CMK (cell line): ENCODE results near the gene WNT7A.

Experiments
- DNase-seq: peaks from one replicate; pipeline ENCODE4 v3.0.0-alpha.2; 2010; ENCODE audit warnings: low read depth

Gene WNT7A

DNA sequence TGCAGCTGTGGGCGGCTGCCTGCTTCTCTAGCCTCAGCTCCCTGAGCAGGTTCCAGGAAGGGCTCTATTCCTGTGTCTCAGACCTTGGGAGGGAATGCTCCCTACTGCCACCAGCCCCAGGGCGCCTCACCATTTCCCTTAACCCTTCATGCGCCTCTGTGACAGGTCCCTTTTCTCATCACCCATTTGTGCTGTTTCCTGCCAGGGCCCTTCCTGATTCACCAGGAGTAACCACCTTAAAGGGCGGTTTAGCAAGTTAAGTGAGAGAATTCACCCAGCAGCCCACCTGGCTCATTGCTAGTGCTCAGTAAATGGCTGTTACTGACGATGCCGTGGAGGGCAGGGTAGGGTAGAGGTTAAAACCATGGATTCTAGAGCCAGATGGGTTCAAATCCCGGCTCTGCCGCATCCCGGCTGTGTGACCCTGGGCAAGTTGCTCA is 87.8 kb downstream of the WNT7A start:
- no peak for DNase-seq

DNA sequence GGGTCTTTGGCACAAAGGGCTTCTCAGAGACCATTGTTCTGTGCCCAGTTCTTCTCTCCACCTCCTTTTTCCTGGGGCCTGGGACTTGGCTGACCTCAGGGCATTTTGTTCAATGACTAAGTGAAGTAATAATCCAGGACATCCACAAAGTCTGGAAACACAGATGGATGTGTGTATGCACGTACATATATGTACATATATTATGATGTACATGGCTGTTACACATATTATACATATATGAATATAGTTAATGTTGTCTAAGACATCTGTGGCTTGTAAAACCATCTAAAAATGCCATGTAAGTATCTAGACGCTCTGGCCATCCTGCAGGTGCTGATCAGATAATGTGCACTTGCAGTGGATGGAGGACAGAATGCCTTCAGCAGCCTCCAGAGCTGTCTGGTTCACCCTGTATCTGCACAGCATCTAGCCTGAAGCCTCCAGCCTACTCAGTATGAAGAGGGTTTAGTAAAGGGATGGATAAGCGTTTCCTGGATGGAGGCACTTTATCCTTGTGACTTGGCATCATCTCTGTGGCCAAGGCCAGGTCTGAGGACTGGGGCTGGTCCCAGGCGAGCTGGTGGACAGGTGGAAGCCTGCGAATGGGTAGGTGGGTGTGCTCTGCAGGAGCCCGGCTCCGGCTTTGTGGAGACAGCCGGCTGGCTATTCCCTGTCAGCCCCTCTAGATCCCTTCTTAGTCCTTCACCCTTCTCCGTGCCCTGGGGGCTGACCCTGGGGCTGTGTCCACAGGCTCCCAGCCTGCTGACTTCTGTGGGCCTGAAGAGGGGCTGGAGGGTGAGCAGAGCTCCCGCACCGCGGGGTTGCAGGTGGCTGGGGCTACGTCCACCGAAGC is 88.4 kb downstream of the WNT7A start:
- no peak for DNase-seq

DNA sequence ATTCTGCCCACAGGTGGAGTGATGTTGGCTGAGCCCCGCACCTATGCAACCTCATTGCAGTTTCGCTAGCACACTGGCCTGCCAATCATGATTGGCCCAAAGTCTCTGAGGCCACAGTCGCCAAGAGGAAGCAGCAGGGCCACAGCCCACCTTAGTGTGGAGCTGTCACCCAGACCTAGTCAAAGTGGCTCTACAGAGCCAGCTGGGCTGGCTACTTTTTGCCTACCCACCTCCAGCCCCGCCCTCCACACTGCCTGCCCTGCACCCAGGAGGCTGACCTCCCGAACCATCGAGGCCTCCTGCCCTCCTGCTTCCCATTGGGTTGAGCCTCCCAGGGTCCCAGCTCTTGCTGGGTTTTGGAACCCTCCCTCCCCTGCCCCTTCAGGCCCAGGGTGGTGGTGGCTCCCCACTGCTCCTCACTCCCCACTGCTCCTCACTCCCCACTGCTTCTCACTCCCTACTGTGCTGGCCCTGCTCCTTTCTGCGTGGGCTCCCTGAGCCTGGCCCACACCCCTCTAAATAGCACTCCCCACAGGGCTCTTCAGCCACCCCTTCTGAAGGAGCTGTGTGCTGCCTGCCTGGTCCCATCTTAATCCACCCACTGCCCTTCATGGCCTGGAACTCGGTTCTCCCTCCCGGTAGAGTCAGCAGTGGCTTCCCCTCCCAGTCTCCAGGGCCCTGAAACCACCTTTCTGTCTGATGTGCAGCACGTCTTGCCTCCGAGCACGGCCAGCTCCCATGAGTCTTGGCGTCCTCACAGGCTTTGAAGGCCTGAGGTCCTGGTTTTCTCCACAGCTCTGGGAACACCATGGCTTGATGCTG is 89.3 kb downstream of the WNT7A start:
- no peak for DNase-seq

DNA sequence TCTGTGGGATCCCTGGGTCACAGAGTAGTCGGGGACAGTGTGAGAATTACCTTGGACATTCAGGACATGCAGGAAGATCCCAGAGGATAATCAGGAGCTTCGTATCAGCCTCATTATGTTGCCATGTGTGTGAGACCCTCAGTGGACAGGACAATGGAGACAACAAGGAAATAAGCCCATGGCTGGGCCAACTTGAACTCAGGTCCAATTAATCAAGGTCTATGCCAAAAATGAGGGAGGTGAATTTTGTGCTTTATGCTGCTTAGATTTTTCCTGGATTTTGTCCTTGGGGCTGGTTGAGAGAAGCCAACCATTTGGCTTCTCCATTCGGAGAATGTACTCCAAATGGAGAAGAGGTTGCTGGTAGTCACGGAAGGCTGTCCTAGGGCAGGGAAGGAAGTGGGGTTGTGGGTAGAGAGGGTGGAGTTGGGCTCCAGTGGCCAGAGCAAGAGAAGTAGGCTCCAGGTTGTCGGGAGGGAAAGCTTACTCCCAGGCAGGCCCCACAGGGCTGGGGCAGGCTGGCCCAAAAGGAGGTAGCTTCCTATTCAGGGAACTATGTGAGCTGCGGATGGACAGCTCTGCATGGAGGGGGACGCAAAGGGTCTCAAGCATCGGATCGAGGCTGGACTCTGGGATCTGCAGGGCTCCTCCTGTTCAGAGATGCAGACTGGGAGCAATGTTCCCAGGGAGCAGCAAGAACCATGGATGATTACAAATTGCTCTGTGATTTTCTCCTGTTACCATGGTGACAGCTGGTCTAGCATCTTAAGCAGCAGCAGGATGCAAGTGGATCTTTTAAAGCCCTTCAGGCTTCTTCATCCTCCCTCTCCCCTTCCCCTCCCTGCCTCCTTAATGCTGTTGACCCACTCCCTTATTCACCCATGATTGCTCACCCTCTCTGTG is 91.1 kb downstream of the WNT7A start:
- DNase-seq, result no peak

DNA sequence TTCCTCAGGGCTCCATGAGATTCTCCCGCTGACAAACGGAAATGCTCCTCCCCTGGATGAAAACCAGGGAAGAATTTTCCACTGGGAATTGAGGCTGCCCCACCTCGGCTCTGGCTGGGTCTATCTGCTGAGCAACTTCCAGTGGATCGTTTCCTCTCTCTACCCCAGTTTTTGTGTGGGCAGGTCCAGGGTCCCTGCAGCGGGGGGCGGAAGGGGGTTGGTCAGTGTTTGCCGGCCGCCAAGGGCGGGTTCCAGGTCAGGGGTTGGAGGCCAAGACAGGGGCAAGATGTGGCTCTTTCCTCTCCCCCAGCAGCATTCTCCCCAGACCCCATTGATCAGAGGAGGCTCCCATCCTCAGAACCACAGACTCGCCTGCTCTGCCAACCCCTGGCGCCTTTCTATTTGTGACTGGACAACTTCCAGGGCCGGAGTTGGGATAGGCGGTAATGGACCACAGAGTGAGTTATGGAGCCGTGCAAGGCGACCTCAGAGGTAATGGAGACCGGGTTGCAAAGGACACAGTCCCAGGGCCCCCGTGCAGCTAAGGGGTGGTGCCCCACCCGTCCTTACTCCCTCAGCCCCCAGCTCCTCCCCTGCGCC is 92.2 kb downstream of the WNT7A start:
- no peak for DNase-seq

DNA sequence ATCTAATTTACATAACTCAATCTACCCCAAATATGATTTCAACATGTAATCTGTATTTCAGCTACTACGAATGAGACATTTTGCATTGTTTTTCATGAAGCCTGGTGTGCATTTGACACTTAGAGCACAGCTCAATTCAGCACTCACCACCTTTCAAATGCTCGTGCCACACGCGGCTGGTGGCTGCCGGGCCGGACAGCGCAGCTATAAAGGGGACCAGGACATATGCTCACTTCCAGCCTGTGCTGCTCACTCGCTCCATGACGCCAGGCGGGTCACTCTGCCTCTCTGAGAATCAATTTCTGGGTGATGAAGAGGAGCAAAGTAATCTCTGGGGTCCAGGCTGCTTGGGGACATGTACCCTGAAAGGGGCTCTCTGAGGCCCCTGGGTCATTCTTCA is 93.1 kb downstream of the WNT7A start:
- no peak for DNase-seq

DNA sequence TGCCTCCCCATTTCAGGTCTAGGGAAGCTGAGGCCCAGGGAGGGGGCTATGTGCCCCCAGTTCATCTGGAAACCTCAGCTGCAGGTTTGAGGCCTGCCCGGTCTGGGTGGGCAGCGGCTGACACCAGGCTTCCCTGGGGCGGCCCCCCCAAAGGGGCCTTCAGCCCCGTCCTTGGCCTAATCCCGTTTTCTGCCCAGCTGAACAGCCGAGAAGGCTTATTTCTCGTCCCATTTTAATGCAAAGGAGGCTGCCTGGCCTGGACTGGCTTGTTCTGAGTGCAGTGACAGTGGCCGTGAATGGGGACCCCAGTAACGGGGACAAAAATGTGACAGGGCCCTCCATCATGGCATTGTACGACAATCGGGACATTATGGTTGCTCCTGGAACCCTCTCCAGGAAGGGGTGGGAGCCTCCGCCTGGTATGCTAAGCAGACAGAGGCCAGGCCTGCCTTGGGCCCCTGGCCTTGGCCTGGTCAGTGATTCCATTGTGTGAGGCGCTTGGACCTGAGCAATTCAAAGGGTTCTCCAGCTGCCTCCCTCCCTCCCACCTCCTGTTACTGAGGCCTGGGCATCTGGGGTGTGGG is 93.9 kb downstream of the WNT7A start:
- DNase-seq, result no peak

DNA sequence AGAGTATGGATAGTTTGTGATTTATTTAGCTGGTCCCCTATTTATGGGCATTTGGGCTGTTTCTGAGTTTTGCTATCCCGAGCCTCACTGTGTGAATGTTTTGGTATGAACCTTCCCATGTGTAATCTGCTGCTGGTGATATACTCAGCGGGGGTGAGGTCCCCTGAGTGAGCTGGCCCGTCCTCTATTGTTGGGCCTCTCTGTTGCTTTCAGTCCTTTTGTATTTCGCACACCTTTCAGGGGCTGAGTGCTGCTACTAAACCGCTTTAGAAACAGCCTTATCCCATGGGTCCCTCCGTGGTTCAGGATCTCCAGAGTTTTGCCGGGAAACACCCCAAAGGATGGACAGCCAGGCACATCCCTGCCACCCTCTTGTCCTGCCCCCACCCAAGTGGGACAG is 94.5 kb downstream of the WNT7A start:
- DNase-seq, result no peak

DNA sequence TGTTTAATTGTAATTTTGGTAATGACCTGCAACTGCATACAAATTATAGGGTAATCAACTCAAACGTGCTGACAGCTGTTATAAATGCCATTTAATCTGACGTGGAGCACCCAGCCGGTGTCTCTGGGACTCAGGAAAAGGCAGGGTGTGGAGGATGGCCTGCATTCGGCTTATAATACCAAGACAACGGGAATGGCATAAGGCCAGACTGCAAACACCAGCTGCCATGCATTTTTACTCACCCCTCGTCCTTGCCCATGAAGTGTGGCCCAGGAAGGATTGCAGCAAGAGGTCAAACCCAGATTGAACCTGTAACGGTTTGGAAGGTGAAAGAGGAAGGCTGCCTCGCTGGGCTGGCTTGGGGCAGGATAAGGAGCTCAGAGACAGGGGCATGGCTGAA is 96.4 kb downstream of the WNT7A start:
- DNase-seq, result no peak

- DNase-seq, result no peak
Observed at GRCh38 chr3:13782501-13782900, 97.4 kb downstream of the WNT7A start.

- DNase-seq, result no peak
Observed at GRCh38 chr3:13781417-13781816, 98.5 kb downstream of the WNT7A start.

- DNase-seq, result no peak
Observed at GRCh38 chr3:13780432-13781176, 99.3 kb downstream of the WNT7A start.

- DNase-seq, result no peak
Observed at GRCh38 chr3:13776253-13777050, 103.4 kb downstream of the WNT7A start.

DNA sequence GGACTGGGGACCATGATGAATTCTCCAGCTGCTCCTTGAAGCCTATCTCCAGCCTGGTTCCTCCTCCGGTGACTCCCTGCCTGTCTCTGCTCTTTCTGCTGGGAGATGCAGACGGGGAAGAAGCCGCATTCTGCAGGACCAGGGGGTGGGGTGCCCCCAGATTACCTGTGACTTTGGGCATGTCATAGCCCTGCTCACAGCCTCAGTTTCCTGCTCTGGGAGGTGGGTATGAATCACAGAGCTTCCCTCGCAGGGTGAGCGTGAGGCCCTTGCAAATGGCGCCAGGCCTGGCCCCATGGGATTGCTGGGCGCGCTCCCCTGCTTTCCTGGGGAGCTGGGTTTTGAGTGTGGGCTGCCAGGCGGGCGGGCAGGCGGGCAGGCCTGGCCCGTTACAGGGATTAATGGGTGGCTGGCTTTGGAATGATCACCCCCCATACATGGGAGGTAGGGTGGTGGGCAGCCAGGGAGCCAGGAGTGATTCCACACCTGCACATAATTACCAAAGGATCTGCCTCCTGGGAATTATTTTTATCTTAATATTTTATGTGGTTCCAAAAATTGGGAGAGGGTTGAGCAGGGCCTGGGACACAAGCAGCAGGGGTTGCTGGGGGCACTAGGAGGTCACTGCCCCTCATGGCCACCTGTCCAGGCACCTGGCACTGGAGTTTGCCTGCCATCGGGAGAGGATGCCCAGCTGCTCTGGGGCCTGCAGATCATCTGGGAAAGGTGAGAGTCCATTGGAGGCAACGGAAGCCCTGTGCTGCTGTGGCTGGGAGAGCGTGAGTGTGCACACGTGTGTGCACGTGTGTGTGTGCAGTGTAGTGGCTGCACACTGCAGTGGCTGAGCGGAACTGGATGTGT is 106.8 kb downstream of the WNT7A start:
- DNase-seq, result no peak

DNA sequence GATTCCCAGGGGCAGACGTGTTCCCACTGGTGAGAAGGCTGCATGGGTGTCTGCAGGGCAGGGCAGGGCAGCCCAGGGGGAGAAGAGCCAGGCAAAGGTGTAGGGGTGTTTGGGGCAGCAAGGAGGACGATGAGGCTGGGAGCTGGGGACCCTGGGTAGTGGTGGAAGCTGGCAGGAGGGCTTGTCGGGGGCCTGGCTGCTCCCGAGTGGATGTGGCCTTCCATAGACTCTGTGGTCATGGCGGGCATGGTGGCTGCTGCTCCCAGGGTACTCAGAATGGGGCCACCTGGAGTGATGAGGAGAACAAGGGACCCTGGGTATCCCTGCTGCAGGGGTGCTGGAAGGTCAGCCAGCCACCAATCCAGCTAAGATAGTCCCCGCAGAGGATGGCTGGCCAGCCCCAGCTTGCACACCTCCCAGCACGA is 107.5 kb downstream of the WNT7A start:
- no peak for DNase-seq

GRCh38 chr3:13771496-13771895 is 108.4 kb downstream of the WNT7A start:
- no peak for DNase-seq

DNA sequence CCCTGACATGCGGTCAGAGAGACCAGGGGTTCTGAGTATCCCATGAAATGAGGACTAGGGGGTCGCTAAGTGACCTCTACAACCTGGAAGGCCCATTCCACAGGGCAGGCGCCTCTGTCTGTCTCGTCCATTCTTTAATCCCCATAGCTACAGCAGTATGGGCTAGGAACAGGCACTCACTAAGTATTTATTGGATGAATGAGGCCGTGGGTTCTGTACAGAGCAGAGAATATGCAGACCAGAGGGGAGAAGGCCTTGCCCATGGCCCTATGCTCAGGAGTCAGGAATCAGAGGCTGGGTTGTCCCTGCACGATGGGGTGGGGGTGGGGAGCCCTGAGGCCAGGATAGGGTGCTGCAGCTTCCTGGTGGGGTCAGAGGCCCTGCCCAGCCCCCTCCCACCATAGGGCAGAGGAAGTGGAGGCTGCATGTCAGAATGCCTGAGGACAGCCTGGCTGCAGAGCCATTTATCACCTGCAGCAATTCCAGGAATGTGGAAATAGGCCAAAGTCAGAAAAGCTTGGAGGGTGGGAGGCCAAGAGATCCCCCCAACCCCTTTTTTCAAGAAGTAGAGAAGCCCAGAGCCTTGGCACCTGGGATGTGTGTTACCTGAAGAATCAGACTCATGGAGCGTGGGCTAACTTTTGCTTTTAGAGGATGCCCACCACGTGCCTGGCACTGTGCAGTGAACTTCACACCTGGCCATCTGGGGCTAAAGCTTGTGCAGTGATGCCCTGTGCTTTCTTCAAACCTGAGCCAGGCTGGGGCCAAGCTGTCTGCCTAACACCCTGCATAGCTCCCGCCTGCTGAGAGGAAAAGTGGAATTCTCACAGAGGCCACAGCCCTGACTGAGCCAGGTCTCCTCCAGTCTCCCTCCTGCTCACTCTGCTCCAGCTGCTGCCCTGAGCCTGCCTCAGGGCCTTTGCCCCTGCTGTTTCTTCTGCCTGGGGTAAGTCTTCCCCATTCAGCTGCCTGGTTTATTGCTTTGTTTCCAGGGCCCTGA is 109.4 kb downstream of the WNT7A start:
- no peak for DNase-seq

DNA sequence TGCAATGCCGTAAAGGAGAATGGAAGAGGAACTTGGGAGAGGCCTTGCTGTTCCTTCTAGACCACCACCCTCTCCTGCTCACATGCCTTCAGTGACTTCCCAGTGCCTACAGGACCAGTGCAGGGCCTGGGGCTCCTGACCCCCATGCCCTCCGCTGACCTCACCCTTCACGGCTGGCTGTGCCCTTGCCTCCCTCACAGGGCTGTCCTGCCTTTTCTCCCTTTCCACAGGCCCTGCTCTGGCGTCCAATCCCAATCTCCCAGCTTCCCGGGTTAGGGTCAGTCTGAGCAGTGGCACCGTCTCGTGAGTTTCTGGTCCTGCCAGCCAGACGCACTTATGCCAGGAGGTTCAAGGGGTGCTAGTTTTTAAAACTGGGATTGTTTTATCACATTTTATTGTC is 110.4 kb downstream of the WNT7A start:
- no peak for DNase-seq
